Astrocyte (in vitro differentiated cells and primary cell): ENCODE data around the gene CPN2. TPM values are rescaled to one million over a fixed set of nuclear protein-coding genes. Genes with fewer than 3 reads are reported as not detected.

ENCODE experiments used
- DNase-seq: peaks from one replicate; pipeline ENCODE4 v3.0.0-alpha.2; 2010; ENCODE audit warnings: low read depth
- FAIRE-seq: peaks from 2 replicates; lab custom pipeline; 2011; peaks lifted over from hg19 to GRCh38; lab: Jason Lieb, UNC
- H2AFZ ChIP-seq: 2 replicates; pipeline ENCODE4 v1.6.0; 2012; ENCODE audit warnings: low read depth, low read length, inconsistent platforms
- H3K27ac ChIP-seq: 2 replicates; pipeline ENCODE4 v1.5.1; 2011; ENCODE audit warnings: low read depth, low read length, inconsistent platforms
- H3K27me3 ChIP-seq: 2 replicates; pipeline ENCODE4 v1.6.0; 2011; ENCODE audit warnings: low read length, inconsistent platforms; ENCODE audit not compliant: insufficient read depth
- H3K36me3 ChIP-seq: 2 replicates; pipeline ENCODE4 v1.5.1; 2011; ENCODE audit warnings: low read length, inconsistent platforms; ENCODE audit not compliant: insufficient read depth
- H3K4me1 ChIP-seq: 2 replicates; pipeline ENCODE4 v1.5.1; 2011; ENCODE audit warnings: low read length, inconsistent platforms; ENCODE audit not compliant: insufficient read depth
- H3K4me2 ChIP-seq: 2 replicates; pipeline ENCODE4 v1.6.0; 2012; ENCODE audit warnings: low read length, inconsistent platforms
- H3K4me3 ChIP-seq: 2 replicates; pipeline ENCODE4 v1.5.1; 2011; ENCODE audit warnings: low read depth, mild to moderate bottlenecking, low read length, inconsistent platforms; ENCODE audit not compliant: insufficient read depth
- H3K79me2 ChIP-seq: 2 replicates; pipeline ENCODE4 v1.6.0; 2012; ENCODE audit warnings: mild to moderate bottlenecking, low read length, inconsistent platforms; ENCODE audit not compliant: insufficient read depth
- H3K9ac ChIP-seq: 2 replicates; pipeline ENCODE4 v1.6.0; 2012; ENCODE audit warnings: mild to moderate bottlenecking, low read length, inconsistent platforms
- H3K9me3 ChIP-seq: 2 replicates; pipeline ENCODE4 v1.5.1; 2012; ENCODE audit warnings: low read depth, mild to moderate bottlenecking, low read length, inconsistent platforms; ENCODE audit not compliant: insufficient read depth
- H4K20me1 ChIP-seq: 2 replicates; pipeline ENCODE4 v1.6.0; 2012; ENCODE audit warnings: low read length, inconsistent platforms; ENCODE audit not compliant: insufficient read depth
- H3K27ac Mint-ChIP-seq: one replicate; pipeline ENCODE4 v1.8.0; 2021; ENCODE audit warnings: mild to moderate bottlenecking, mixed read lengths; ENCODE audit not compliant: unreplicated experiment
- H3K27me3 Mint-ChIP-seq: one replicate; pipeline ENCODE4 v1.8.0; 2021; ENCODE audit warnings: low read depth, mixed read lengths; ENCODE audit not compliant: unreplicated experiment
- H3K36me3 Mint-ChIP-seq: one replicate; pipeline ENCODE4 v1.8.0; 2021; ENCODE audit warnings: low read depth, mixed read lengths; ENCODE audit not compliant: unreplicated experiment
- H3K4me1 Mint-ChIP-seq: one replicate; pipeline ENCODE4 v1.8.0; 2021; ENCODE audit warnings: low read depth, mixed read lengths; ENCODE audit not compliant: unreplicated experiment
- H3K4me3 Mint-ChIP-seq: one replicate; pipeline ENCODE4 v1.8.0; 2021; ENCODE audit warnings: mild to moderate bottlenecking, moderate library complexity, mixed read lengths; ENCODE audit not compliant: unreplicated experiment
- H3K9me3 Mint-ChIP-seq: one replicate; pipeline ENCODE4 v1.8.0; 2021; ENCODE audit warnings: mild to moderate bottlenecking, mixed read lengths; ENCODE audit not compliant: unreplicated experiment
- CTCF ChIP-seq: IDR thresholded peaks from 2 replicates; pipeline ENCODE4 v1.5.1; 2011; ENCODE audit warnings: low read depth, mild to moderate bottlenecking, inconsistent platforms, low read length, moderate library complexity; ENCODE audit not compliant: insufficient read depth
- EZH2 ChIP-seq: IDR thresholded peaks from 2 replicates; pipeline ENCODE4 v1.6.1; 2012; ENCODE audit warnings: mild to moderate bottlenecking, low read length, inconsistent platforms; ENCODE audit not compliant: insufficient read depth
- total RNA-seq: library from RNA; stranded (reverse); gene quantifications from 2 replicates; pipeline ENCODE4 v1.2.1, GENCODE V29; 2021

The CPN2 gene
- total RNA-seq, 1 donor from 2014 or later, result not detected

DNA sequence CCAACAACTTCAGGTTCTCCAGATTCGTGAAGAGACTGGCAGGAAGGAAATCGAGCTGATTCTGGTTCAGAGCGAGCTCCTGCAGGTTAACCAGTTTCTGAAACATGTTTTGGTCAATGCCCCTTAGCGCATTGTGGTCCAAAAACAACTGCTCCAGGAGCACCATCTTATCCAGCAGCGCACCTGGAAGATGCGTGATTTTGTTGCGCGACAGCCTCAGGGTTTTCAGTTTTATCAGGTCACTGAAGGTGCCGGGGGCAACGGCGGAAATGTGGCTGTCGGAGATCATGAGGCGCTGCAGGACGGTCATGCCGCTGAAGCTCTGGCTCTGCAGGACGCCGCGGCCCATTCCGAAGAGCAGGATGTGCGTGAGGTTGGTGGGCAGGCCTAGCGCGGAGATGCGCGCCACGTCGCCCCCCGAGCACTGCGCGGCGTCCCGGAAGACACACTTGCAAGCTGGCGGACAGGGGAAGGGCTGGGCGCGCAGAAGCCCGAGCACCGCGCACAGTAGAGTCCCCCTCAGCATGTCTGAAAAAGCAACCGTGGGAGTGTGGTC is 46.7 kb upstream of the CPN2 start:
- Histone ChIP-seq H3K4me1 (peaks cover 12% of the 10 kb centered on the region), H2AFZ (peak overlapping the region; percentile 69), H3K79me2 (no peaks in the 10 kb centered on the region), H3K9me3 (no peaks in the 10 kb centered on the region), H3K4me3 (peak overlapping the region; percentile 35), H4K20me1 (no peaks in the 10 kb centered on the region), H3K27me3 (peaks cover 33% of the 10 kb centered on the region), H3K9ac (no peak overlapping the region), H3K27ac (no peak overlapping the region), H3K36me3 (no peaks in the 10 kb centered on the region), H3K4me2 (peak overlapping the region; percentile 77)
- FAIRE-seq (no peak), DNase-seq (peak; percentile 30)
- peaks cover 33% of the 10 kb centered on the region for H3K27me3 Mint-ChIP-seq
- H3K9me3 Mint-ChIP-seq, result peaks cover 3% of the 10 kb centered on the region
- peaks cover 2% of the 10 kb centered on the region for H3K36me3 Mint-ChIP-seq
- TF ChIP-seq CTCF, result no peak
- TF ChIP-seq EZH2, result no peak
- no peak overlapping the region for H3K27ac Mint-ChIP-seq
- H3K4me1 Mint-ChIP-seq, result peaks cover 4% of the 10 kb centered on the region
- H3K4me3 Mint-ChIP-seq, result no peak overlapping the region

DNA sequence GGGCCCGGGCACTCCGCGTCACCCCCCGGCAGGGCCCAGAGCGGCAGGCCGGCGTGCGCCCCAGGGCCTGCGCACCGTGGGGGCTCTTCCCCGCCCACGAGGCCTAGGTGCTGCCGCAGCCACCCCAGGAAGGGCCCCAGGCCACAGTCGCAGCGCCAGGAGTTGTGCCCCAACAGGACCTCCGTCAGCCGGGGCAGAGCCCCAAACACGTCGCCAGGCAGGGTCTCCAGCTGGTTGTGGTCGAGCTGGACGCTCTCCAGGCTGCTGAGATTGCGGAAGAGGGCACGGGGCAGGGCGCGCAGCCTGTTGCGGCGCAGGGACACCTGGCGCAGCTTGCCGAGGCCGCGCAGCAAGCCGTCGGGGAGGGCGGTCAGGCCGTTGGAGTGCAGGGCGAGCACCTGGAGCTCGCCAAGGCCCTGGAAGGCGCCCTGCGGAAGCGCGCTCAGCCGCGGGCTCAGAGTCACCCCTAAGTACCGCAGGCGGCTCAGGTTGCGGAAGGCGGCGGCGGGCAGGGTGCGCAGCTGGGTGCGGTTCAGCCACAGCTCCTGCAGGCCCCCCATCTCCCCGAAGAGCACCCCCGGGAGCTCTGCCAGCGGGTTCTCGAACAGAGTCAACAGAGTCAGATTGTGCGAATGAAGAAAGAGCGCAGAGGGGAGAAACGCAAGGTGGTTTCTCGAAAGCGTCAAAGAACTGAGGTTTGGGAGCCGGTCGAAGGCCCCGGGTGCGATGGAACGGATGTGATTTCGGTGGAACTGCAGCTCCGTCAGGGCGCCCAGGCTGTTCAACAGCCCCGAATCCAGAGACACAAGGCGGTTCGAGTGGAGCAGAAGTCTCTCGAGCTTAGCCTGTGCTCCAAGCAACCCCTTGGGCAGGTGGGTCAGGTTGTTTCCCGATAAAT is 46.0 kb upstream of the CPN2 start:
- TF ChIP-seq CTCF (no peak), EZH2 (no peak)
- H3K9ac ChIP-seq, result no peak overlapping the region
- H3K27ac ChIP-seq, result no peak overlapping the region
- peaks cover 2% of the 10 kb centered on the region for H3K36me3 Mint-ChIP-seq
- H3K4me1 ChIP-seq, result peaks cover 12% of the 10 kb centered on the region
- H3K9me3 ChIP-seq, result no peaks in the 10 kb centered on the region
- peak overlapping the region; percentile 77 for H3K4me2 ChIP-seq
- DNase-seq (peak; percentile 27), FAIRE-seq (no peak)
- H3K79me2 ChIP-seq, result no peaks in the 10 kb centered on the region
- peaks cover 33% of the 10 kb centered on the region for H3K27me3 ChIP-seq
- H3K4me3 ChIP-seq, result peak overlapping the region; percentile 35
- no peak overlapping the region for H3K27ac Mint-ChIP-seq
- H3K4me1 Mint-ChIP-seq, result peaks cover 2% of the 10 kb centered on the region
- H3K4me3 Mint-ChIP-seq, result no peak overlapping the region
- H3K27me3 Mint-ChIP-seq, result peaks cover 33% of the 10 kb centered on the region
- H2AFZ ChIP-seq, result peak overlapping the region; percentile 69
- H3K9me3 Mint-ChIP-seq, result peaks cover 3% of the 10 kb centered on the region
- H3K36me3 ChIP-seq, result no peaks in the 10 kb centered on the region
- no peaks in the 10 kb centered on the region for H4K20me1 ChIP-seq

DNA sequence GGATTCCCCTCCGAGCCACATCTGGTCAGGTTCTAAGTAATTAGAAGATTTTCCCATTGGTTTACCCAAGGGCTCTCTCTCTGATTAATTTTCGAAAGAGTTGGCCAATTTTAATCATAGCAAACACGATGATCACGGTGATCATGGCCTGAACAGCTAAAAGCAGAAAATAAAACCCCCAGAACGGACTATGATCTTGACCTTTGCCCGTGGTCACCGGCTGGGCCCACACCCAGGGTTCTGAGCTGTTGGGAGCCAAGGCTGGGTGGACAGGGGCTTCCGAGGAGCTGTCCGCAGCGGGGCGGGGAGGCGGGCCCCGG is 45.4 kb upstream of the CPN2 start:
- Histone ChIP-seq H3K4me3 (no peak overlapping the region), H3K27me3 (peaks cover 33% of the 10 kb centered on the region), H4K20me1 (no peaks in the 10 kb centered on the region), H3K4me1 (peaks cover 12% of the 10 kb centered on the region), H3K9ac (no peak overlapping the region), H3K9me3 (no peaks in the 10 kb centered on the region), H3K79me2 (no peaks in the 10 kb centered on the region), H3K4me2 (peak overlapping the region; percentile 77), H3K36me3 (no peaks in the 10 kb centered on the region), H2AFZ (no peak overlapping the region), H3K27ac (no peak overlapping the region)
- FAIRE-seq (no peak), DNase-seq (no peak)
- Mint-ChIP-seq H3K9me3 (peaks cover 3% of the 10 kb centered on the region), H3K4me3 (no peak overlapping the region), H3K27ac (no peak overlapping the region), H3K4me1 (no peaks in the 10 kb centered on the region), H3K27me3 (peaks cover 33% of the 10 kb centered on the region), H3K36me3 (peaks cover 2% of the 10 kb centered on the region)
- no peak for TF ChIP-seq CTCF
- TF ChIP-seq EZH2, result peak; percentile 20
